Activated CD4-positive, alpha-beta memory T cell treated with anti-CD3 and anti-CD28 coated beads, Interleukin-2, amount 10 ng/mL, durations not matched to agents 7 days and 5 days (primary cell): ENCODE results near the gene VASH2. TPM values are rescaled to one million over a fixed set of nuclear protein-coding genes. Genes with fewer than 3 reads are reported as not detected.
"Not testable (repeated sequence)": the region's sequence is repeated elsewhere in the genome, so short reads cannot be mapped to it uniquely, and the experiment has no call there.

Experiments used
- CTCF ChIA-PET: fragments of 350-600 bp; sonication (Branson Sonifier 250); formaldehyde crosslinking; loops from one replicate; lab custom pipeline; 2021; ENCODE audit warnings: antibody characterized with exemption, inconsistent platforms; lab: Charles Lee
- POLR2A ChIA-PET: fragments of 350-600 bp; sonication (Branson Sonifier 250); formaldehyde crosslinking; loops from one replicate; lab custom pipeline; 2021; ENCODE audit warnings: antibody characterized with exemption; lab: Charles Lee
- DNase-seq: peaks from one replicate; pipeline ENCODE4 v3.0.0-alpha.2; 2020
- H3K27ac Mint-ChIP-seq: one replicate; pipeline ENCODE4 v1.8.0; 2021; ENCODE audit warnings: mild to moderate bottlenecking, mixed read lengths
- H3K27me3 Mint-ChIP-seq: one replicate; pipeline ENCODE4 v1.8.0; 2021; ENCODE audit warnings: mixed read lengths
- H3K36me3 Mint-ChIP-seq: one replicate; pipeline ENCODE4 v1.8.0; 2021; ENCODE audit warnings: low read depth, mixed read lengths
- H3K4me1 Mint-ChIP-seq: one replicate; pipeline ENCODE4 v1.8.0; 2021; ENCODE audit warnings: mixed read lengths
- H3K4me3 Mint-ChIP-seq: one replicate; pipeline ENCODE4 v1.8.0; 2021; ENCODE audit warnings: mild to moderate bottlenecking, mixed read lengths
- H3K9me3 Mint-ChIP-seq: one replicate; pipeline ENCODE4 v1.8.0; 2021; ENCODE audit warnings: mixed read lengths
- total RNA-seq, 2 experiments: library from RNA; stranded (reverse); gene quantifications; one replicate each; pipeline ENCODE4 v1.2.3, GENCODE V29; 2021

The VASH2 gene
- total RNA-seq, 2 experiments from 2014 or later = 0.23 to 0.48 TPM

DNA sequence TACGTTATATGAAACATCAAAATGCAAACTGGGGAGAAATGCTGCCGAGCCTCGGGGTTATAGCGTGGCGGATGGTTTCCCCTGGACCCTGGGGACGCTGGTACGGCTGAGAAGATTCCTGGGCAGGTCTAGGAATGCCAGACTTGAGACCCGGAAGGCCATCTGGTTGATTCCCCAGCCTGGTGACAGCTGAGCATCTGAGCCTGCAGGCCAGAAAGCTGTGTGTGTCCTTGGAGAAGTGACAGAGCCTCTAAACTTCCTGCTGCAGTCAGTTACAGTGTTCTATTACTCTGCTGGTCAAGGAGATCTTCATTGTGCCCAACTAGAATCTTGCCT, 2.3 kb downstream of the VASH2 start:
- Mint-ChIP-seq H3K4me3 (no peak overlapping the region), H3K9me3 (no peaks in the 10 kb centered on the region), H3K4me1 (peaks cover 13% of the 10 kb centered on the region), H3K36me3 (no peaks in the 10 kb centered on the region), H3K27me3 (peaks cover 70% of the 10 kb centered on the region), H3K27ac (no peak overlapping the region)
- DNase-seq = no peak
- CTCF ChIA-PET = interaction anchor here (1.1 kb wide), 1 partner anchor 16 kb away, joined by 3 read pairs; no protein-coding TSS in a partner anchor
- POLR2A ChIA-PET = no interaction called here

DNA sequence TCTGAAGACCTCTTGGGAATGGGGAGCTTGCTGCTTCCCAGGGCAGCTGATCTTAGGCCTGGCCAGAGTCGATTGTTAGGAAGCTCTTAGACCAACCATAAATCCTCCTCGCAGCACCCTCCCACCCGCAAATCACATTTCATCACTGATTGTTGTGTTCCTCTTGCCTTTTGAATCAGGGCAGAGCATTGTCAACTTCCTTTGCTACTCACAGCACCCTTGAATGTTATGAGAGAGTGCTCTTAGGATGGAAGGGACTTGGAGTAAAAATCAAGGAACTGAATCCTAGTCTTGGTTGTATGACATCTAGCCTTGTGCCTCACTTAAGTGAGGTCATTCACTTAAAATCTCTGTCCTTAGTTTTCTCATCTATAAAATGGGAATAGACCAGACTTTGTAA, 3.0 kb downstream of the VASH2 start:
- Mint-ChIP-seq H3K27ac (no peak overlapping the region), H3K4me3 (no peak overlapping the region), H3K9me3 (no peaks in the 10 kb centered on the region), H3K4me1 (peaks cover 13% of the 10 kb centered on the region), H3K36me3 (no peaks in the 10 kb centered on the region), H3K27me3 (peaks cover 68% of the 10 kb centered on the region)
- no peak for DNase-seq
- CTCF ChIA-PET = interaction anchor here (1.1 to 1.6 kb wide), 2 partner anchors 15 to 42 kb away, joined by 3 to 4 read pairs; no protein-coding TSS in a partner anchor
- POLR2A ChIA-PET = no interaction called here

DNA sequence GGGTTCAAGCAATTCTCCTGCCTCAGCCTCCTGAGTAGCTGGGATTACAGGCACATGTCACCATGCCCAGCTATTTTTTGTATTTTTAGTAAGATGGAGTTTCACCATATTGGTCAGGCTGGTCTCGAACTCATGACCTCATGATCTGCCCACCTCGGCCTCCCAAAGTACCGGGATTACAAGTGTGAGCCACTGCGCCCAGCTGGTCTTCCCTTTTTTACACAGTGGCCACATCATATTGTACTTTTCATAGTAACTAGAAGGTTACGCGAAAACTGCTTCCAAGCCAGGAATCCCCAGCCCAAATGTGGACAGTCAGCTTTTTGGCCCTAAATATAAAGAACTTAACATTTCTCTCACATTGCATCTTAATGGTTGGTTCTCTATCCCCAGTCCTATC, 4.2 kb downstream of the VASH2 start:
- POLR2A ChIA-PET = interaction anchor here (1.1 kb wide), 1 partner anchor 94 kb away, joined by 3 read pairs; no protein-coding TSS in a partner anchor
- Mint-ChIP-seq H3K27me3 (peaks cover 62% of the 10 kb centered on the region), H3K27ac (no peak overlapping the region), H3K4me1 (peaks cover 13% of the 10 kb centered on the region), H3K36me3 (no peaks in the 10 kb centered on the region), H3K9me3 (no peaks in the 10 kb centered on the region), H3K4me3 (no peak overlapping the region)
- DNase-seq = no peak
- CTCF ChIA-PET = interaction anchor here (1.6 kb wide), 1 partner anchor 40 kb away, joined by 4 read pairs; no protein-coding TSS in a partner anchor

DNA sequence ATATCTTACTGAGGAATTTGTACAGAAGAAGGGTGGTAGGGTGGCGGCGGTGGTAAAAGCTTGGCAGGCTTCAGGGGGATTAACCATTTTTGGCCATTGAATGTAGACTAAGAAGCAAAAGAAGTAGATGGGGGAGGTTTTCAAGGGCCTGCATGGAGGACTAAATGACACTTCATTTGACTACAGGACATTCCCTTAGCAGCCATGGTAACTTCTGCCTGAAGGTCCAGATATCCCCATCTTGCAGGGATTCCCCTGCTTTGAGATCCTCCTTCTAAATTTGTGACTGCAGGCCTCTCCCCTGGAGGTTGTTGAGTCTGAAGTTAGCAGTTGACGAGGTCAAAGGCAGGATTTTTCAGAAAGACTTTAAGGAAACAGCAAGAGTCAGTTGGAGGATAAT, 4.8 kb downstream of the VASH2 start:
- Mint-ChIP-seq H3K27me3 (peaks cover 59% of the 10 kb centered on the region), H3K27ac (no peak overlapping the region), H3K9me3 (no peaks in the 10 kb centered on the region), H3K4me1 (peaks cover 10% of the 10 kb centered on the region), H3K4me3 (no peak overlapping the region), H3K36me3 (no peaks in the 10 kb centered on the region)
- no peak for DNase-seq
- ChIA-PET POLR2A (interaction anchor here (1.1 kb wide), 1 partner anchor 94 kb away, joined by 3 read pairs; no protein-coding TSS in a partner anchor), CTCF (no interaction called here)

DNA sequence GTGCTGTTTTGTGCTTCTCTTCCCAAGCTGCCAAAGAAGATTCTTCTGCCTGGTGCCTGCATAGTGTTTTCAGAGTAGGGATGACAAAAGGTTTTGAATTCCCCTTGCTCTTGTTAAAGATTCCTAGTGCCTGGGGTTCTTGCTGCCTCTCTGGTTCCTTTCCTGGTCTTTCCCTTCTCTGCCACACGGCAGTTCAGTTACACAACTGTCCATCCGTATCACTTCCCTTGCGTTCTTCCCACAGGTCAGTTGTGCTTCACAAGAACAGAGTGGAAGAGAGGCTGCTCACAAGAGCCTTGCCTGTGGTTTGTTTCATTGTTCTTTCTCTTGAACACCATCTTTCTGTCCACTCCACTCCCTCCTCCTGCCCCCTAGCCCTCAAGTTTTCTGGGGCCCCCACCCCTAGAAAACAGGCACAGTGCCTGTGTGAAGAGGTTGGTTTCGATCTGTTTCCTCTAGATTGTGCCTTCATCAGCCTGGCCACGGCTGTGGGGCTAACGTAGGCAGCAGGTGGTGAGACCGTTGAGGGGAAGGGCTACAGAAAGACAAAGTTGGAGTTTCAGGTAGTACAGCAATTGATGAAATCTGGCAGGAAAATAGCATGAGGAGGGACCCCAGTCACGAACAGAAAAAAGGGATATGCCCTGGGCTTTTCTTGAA, 5.8 kb downstream of the VASH2 start:
- H3K27ac Mint-ChIP-seq = no peak overlapping the region
- no peaks in the 10 kb centered on the region for H3K36me3 Mint-ChIP-seq
- H3K27me3 Mint-ChIP-seq = peaks cover 53% of the 10 kb centered on the region
- no peaks in the 10 kb centered on the region for H3K9me3 Mint-ChIP-seq
- no peak overlapping the region for H3K4me3 Mint-ChIP-seq
- CTCF ChIA-PET = no interaction called here
- POLR2A ChIA-PET = no interaction called here
- H3K4me1 Mint-ChIP-seq = peaks cover 4% of the 10 kb centered on the region
- DNase-seq = no peak

DNA sequence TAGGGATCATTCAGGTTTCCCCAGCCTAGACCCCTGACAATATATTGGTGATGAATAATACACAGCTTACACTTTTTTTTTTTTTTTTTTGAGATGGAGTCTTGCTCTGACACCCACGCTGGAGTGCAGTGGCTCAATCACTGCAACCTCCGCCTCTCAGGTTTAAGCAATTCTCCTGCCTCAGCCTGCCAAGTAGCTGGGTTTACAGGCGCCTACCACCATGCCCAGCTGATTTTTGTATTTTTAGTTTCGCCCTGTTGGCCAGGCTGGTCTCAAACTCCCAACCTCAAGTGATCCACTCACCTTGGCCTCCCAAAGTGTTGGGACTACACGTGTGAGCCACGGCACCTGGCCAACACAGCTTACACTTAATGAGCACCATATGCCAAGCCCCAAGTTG, 7.2 kb downstream of the VASH2 start:
- no peak for DNase-seq
- Mint-ChIP-seq H3K4me1 (no peaks in the 10 kb centered on the region), H3K27me3 (peaks cover 43% of the 10 kb centered on the region), H3K27ac (no peak overlapping the region), H3K9me3 (no peaks in the 10 kb centered on the region), H3K4me3 (no peak overlapping the region), H3K36me3 (no peaks in the 10 kb centered on the region)
- ChIA-PET POLR2A (no interaction called here), CTCF (interaction anchor here (1.0 kb wide), 1 partner anchor 38 kb away, joined by 4 read pairs; no protein-coding TSS in a partner anchor)

DNA sequence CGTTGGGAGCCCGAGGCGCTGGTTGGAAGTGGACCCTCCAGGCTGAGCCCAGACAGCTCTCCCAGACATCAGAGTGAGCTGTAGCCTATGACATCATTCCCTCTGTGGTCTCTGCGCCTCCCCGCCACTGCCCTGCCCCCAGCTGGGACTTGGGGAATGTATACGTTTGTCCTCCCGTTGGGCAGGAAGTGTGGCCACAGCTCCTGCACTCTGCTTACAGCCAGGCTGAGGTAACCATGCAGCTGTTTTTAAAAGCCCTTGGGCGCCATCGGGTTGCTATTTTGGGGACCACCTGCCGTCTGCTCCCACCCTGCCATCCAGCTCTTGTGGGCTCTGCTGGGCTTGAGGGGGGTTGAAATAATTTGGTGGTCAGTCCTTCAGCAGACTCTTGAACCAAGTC, 7.8 kb downstream of the VASH2 start:
- no peaks in the 10 kb centered on the region for H3K4me1 Mint-ChIP-seq
- no peaks in the 10 kb centered on the region for H3K36me3 Mint-ChIP-seq
- CTCF ChIA-PET = no interaction called here
- no peak overlapping the region for H3K27ac Mint-ChIP-seq
- H3K9me3 Mint-ChIP-seq = no peaks in the 10 kb centered on the region
- no peak overlapping the region for H3K4me3 Mint-ChIP-seq
- peaks cover 37% of the 10 kb centered on the region for H3K27me3 Mint-ChIP-seq
- no peak for DNase-seq
- POLR2A ChIA-PET = no interaction called here

DNA sequence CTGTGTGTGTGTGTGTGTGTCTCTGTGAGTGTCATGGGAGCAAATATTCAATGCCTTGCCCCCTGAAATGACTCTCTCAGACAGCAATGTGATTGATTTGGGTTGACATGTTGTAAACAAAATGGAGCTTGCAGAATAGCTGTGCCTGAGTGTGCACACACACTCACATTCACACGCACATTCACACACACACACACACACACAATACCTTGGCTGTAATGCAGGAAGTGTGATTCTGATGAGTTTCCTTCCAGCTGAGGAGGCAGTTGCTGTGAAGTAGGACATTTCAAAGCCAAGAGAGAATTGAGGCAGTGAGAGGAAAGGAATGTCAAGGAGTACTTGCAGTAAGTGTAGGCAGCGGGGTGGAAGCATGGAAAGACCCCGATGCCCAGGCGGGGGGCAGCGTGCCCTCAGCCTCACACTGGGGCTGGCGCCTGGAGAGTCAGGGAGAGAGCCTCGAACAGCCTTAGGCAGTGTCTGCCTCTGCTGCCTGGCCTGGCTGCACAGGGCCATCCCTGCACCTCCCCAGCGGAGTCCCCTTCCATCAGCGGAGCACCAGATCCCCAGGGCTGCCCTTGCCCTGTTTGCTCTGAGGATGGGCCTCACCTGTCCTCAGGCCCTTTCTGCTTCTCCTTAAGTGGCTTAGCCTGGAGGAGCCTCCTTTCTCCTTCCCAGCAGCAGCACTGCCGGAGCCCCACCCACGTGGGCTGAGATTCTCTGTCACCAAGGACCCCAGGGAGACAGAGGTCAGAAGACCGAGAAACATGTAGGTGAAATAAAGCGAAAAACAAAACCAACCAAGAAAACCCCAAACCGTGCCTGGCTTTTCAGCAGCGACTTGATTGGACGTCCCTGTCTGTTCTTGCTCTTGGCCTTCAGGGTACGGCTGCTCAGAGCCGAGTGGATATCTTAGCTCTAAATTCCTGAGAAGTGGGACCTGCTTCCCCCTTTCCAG, 9.2 kb downstream of the VASH2 start:
- Mint-ChIP-seq H3K27me3 (peaks cover 33% of the 10 kb centered on the region), H3K4me1 (no peaks in the 10 kb centered on the region), H3K36me3 (no peaks in the 10 kb centered on the region), H3K4me3 (no peak overlapping the region), H3K27ac (no peak overlapping the region), H3K9me3 (no peaks in the 10 kb centered on the region)
- CTCF ChIA-PET = no interaction called here
- POLR2A ChIA-PET = interaction anchor here (1.0 kb wide), 1 partner anchor 13 kb away, joined by 3 read pairs; no protein-coding TSS in a partner anchor
- no peak for DNase-seq

DNA sequence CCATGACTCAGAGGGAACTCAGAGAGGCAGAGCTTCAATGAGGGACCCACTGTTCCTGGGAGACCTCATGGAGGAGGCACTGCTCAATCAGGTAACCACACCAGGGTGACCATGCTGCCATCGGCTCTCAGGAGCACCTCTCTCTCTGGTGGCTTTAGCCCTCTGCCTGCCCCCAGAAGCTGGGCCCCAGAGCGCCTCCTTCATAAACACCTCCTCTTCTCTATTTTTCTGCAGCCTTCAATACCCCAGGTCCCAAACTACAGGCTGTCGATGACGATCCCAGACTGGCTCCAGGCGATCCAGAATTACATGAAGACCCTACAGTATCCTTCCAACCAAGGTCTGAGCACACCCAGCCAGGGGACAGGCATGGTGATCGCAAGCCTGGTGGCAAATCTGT, 10.6 kb downstream of the VASH2 start:
- Mint-ChIP-seq H3K9me3 (no peaks in the 10 kb centered on the region), H3K4me3 (no peak overlapping the region), H3K36me3 (no peaks in the 10 kb centered on the region), H3K27ac (no peak overlapping the region), H3K4me1 (no peaks in the 10 kb centered on the region), H3K27me3 (peaks cover 33% of the 10 kb centered on the region)
- CTCF ChIA-PET = no interaction called here
- DNase-seq = no peak
- POLR2A ChIA-PET = no interaction called here

DNA sequence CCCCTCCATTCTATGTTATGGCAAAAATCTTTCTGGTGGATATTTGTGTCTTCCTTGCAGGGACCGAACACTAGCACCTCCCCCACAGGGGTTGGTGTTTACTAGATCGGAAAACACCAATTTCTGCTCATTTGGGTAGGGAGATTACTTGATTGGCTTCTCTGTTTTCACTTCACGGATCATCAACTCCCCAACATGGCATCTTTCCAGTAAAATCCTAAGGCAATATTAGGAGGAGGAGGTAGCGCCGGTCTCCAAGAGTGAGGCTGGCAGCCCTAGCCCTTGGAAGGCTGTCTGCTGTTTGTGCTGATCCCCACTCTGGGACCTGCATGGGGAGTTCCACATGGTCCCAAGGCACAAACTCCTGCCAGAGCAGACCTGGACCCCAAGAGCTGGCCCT, 12.2 kb downstream of the VASH2 start:
- no peak overlapping the region for H3K27ac Mint-ChIP-seq
- POLR2A ChIA-PET = no interaction called here
- DNase-seq = no peak
- no peaks in the 10 kb centered on the region for H3K9me3 Mint-ChIP-seq
- no peaks in the 10 kb centered on the region for H3K36me3 Mint-ChIP-seq
- H3K4me1 Mint-ChIP-seq = no peaks in the 10 kb centered on the region
- H3K27me3 Mint-ChIP-seq = peaks cover 35% of the 10 kb centered on the region
- no peak overlapping the region for H3K4me3 Mint-ChIP-seq
- CTCF ChIA-PET = no interaction called here

DNA sequence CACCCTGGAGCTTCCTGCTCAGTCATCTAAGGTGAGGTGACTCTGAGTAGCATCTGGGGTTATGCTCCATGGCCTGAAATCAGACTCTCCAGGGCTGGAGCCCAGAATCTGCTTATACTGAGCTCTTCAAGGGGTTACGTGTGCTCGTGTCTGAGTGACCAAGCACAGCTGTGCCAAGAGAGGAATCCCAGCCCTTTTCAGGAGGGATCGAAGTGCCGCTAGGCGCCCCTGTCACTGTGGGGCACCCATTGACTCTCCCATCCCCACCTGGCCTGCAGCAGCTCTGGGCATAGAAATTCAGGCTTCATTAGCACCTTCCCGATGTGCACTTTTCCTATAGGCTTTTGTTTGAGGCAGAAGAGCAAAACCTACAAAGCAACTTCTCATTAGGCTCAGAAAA, 13.8 kb downstream of the VASH2 start:
- CTCF ChIA-PET = no interaction called here
- no peak for DNase-seq
- Mint-ChIP-seq H3K4me3 (no peak overlapping the region), H3K36me3 (no peaks in the 10 kb centered on the region), H3K27ac (no peak overlapping the region), H3K4me1 (peaks cover 4% of the 10 kb centered on the region), H3K9me3 (no peaks in the 10 kb centered on the region), H3K27me3 (peaks cover 40% of the 10 kb centered on the region)
- POLR2A ChIA-PET = no interaction called here

DNA sequence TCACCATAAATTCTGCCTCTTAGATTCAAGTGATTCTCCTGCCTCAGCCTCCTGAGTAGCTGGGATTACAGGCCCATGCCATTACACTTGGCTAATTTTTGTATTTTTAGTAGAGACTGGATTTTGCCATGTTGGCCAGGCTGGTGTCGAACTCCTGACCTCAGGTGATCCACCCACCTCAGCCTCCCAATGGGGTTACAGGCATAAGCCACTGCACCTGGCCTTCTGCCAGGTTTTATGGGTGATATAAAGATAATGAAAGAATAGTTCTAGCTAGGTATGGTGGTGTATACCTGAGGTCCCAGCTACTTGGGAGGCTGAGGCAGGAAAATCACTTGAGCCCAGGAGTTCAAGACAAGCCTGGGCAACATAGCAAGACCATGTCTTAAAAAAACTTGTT, 14.7 kb downstream of the VASH2 start:
- CTCF ChIA-PET = interaction anchor here (1.1 to 1.3 kb wide), 2 partner anchors 15 to 39 kb away, joined by 3 to 4 read pairs; no protein-coding TSS in a partner anchor
- H3K4me3 Mint-ChIP-seq, H3K4me1 Mint-ChIP-seq, H3K9me3 Mint-ChIP-seq, H3K27ac Mint-ChIP-seq, H3K36me3 Mint-ChIP-seq, DNase-seq, POLR2A ChIA-PET: not testable (repeated sequence)
- peaks cover 42% of the 10 kb centered on the region for H3K27me3 Mint-ChIP-seq

DNA sequence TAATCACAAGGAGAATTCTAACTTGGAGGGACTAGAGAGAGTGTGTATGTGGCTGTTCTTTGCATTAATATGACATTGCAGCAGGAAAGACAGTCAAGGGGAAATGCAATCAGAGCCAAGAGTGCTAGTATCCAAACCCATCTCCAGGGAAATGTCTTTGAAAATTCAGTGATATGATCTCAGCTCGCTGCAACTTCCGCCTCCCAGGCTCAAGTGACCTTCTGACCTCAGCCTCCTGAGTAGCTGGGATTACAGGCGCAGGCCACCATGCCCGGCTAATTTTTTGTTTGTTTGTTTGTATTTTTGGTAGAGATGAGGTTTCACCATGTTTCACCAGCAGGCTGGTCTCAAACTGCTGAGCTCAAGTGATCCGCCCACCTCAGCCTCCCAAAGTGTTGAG, 16.3 kb downstream of the VASH2 start:
- peaks cover 45% of the 10 kb centered on the region for H3K27me3 Mint-ChIP-seq
- ChIA-PET CTCF (interaction anchor here (2.7 kb wide), 1 partner anchor 28 kb away, joined by 7 read pairs; no protein-coding TSS in a partner anchor), POLR2A (no interaction called here)
- no peak overlapping the region for H3K27ac Mint-ChIP-seq
- peaks cover 4% of the 10 kb centered on the region for H3K4me1 Mint-ChIP-seq
- H3K36me3 Mint-ChIP-seq = no peaks in the 10 kb centered on the region
- no peaks in the 10 kb centered on the region for H3K9me3 Mint-ChIP-seq
- H3K4me3 Mint-ChIP-seq = no peak overlapping the region
- no peak for DNase-seq
